GM19395 (cell line): ENCODE results near the gene BCL2L2.
A peak's percentile ranks its signal among the peaks of the same experiment; 100 is the strongest.

Experiments
- ATAC-seq: cut with Tn5 transposase; IDR thresholded peaks from one replicate; pipeline ENCODE4 v1.9.1; 2021; ENCODE audit warnings: mild to moderate bottlenecking, moderate library complexity; ENCODE audit not compliant: unreplicated experiment

BCL2L2 gene

GRCh38 chr14:23299986-23300686 is 6.5 kb upstream of the BCL2L2 start:
- no peak for ATAC-seq

GRCh38 chr14:23300687-23301223 is 5.9 kb upstream of the BCL2L2 start:
- ATAC-seq, result no peak

GRCh38 chr14:23301288-23301968 is 5.2 kb upstream of the BCL2L2 start:
- peak; percentile 76 for ATAC-seq

- ATAC-seq, result peak; percentile 26
Measured at GRCh38 chr14:23301969-23302289, 4.7 kb upstream of the BCL2L2 start.

GRCh38 chr14:23302290-23303225 is 4.1 kb upstream of the BCL2L2 start, which contains the start of gene PPP1R3E:
TSS of gene PPP1R3E (minus strand) at chr14:23302859. CDS start at chr14:23302576, 283 bp downstream.
- peak; percentile 40 for ATAC-seq

GRCh38 chr14:23307146-23307530 is 505 bp downstream of the BCL2L2 start:
- no peak for ATAC-seq

GRCh38 chr14:23307687-23308644 is 1.3 kb downstream of the BCL2L2 start:
- ATAC-seq, result no peak

- ATAC-seq, result no peak
Measured at GRCh38 chr14:23308721-23309445, 2.2 kb downstream of the BCL2L2 start.

GRCh38 chr14:23310546-23310945 is 3.9 kb downstream of the BCL2L2 start:
- no peak for ATAC-seq

GRCh38 chr14:23316300-23316699 is 9.7 kb downstream of the BCL2L2 start:
- ATAC-seq, result no peak

GRCh38 chr14:23319746-23320583 is 13.3 kb downstream of the BCL2L2 start:
- no peak for ATAC-seq

- peak; percentile 93 for ATAC-seq
Measured at GRCh38 chr14:23320584-23321571, 14.2 kb downstream of the BCL2L2 start, which contains the start of gene PABPN1. TSS of gene PABPN1 (plus strand) at chr14:23321457. CDS start at chr14:23321470, 13 bp downstream.

- peak; percentile 9 for ATAC-seq
Measured at GRCh38 chr14:23321572-23322547, 15.2 kb downstream of the BCL2L2 start.

GRCh38 chr14:23322568-23323517 is 16.2 kb downstream of the BCL2L2 start:
- ATAC-seq, result no peak
